AG04450 (cell line): Measurements from ENCODE around the gene COBL. TPM values are rescaled to one million over a fixed set of nuclear protein-coding genes. Genes with fewer than 3 reads are reported as not detected.

Experiments used
- CTCF ChIA-PET: fragments of 300-600, 350-600 bp; formaldehyde crosslinking; extraction: SDS; loops from one replicate; lab custom pipeline; 2022; ENCODE audit warnings: antibody characterized with exemption, inconsistent platforms; lab: Charles Lee
- POLR2A ChIA-PET: fragments of 350-600 bp; formaldehyde crosslinking; extraction: SDS; loops from one replicate; lab custom pipeline; 2021; ENCODE audit warnings: antibody characterized with exemption, inconsistent platforms; lab: Yijun Ruan, JAX
- DNase-seq: peaks from one replicate; pipeline ENCODE4 v3.0.0-alpha.2; 2011; ENCODE audit warnings: low read depth, low spot score
- H3K27ac ChIP-seq: one replicate; pipeline ENCODE4 v1.5.1; 2012; ENCODE audit warnings: low read depth, low read length, control low read depth
- H3K27me3 ChIP-seq: one replicate; pipeline ENCODE4 v1.6.0; 2012; ENCODE audit warnings: low read length; ENCODE audit not compliant: control insufficient read depth, insufficient read depth
- H3K4me3 ChIP-seq: 2 replicates; pipeline ENCODE4 v1.5.1; 2011; ENCODE audit warnings: mild to moderate bottlenecking, low read depth, low read length, control low read depth
- H3K9me3 ChIP-seq: 2 replicates; pipeline ENCODE4 v1.5.1; 2012; ENCODE audit warnings: low read length; ENCODE audit not compliant: control insufficient read depth, insufficient read depth
- CTCF ChIP-seq: IDR thresholded peaks from 2 replicates; pipeline ENCODE4 v1.5.1; 2011; ENCODE audit warnings: low read depth, low read length, control low read depth, inconsistent platforms
- polyA plus RNA-seq: library from polyadenylated mRNA; depleted of rRNA; stranded (reverse); fragments of >200 nt; gene quantifications from 2 replicates; pipeline ENCODE4 v1.2.3, GENCODE V29; 2011

COBL gene
- polyA plus RNA-seq, 1 experiment = 0.06 TPM

GRCh38 chr7:51186531-51186930, 130.1 kb downstream of the COBL start:
- ChIA-PET CTCF (interaction anchor here (6.1 kb wide), 1 partner anchor 25 kb away, joined by 32 read pairs; no protein-coding TSS in a partner anchor), POLR2A (no interaction called here)
- H3K4me3 ChIP-seq = no peak overlapping the region
- H3K27me3 ChIP-seq = no peaks in the 10 kb centered on the region
- DNase-seq = no peak
- no peak overlapping the region for H3K27ac ChIP-seq
- no peaks in the 10 kb centered on the region for H3K9me3 ChIP-seq
- no peak for TF ChIP-seq CTCF

- no peak for DNase-seq
- no peaks in the 10 kb centered on the region for H3K9me3 ChIP-seq
- ChIA-PET CTCF (interaction anchor here (6.1 kb wide), 1 partner anchor 21 kb away, joined by 32 read pairs; no protein-coding TSS in a partner anchor), POLR2A (no interaction called here)
- H3K4me3 ChIP-seq = no peak overlapping the region
- no peak for TF ChIP-seq CTCF
- H3K27ac ChIP-seq = no peak overlapping the region
- no peaks in the 10 kb centered on the region for H3K27me3 ChIP-seq
Observed at GRCh38 chr7:51182636-51183166, 133.9 kb downstream of the COBL start.

- Histone ChIP-seq H3K9me3 (no peaks in the 10 kb centered on the region), H3K27me3 (no peaks in the 10 kb centered on the region), H3K4me3 (no peak overlapping the region), H3K27ac (no peak overlapping the region)
- POLR2A ChIA-PET = no interaction called here
- TF ChIP-seq CTCF = no peak
- CTCF ChIA-PET = no interaction called here
- no peak for DNase-seq
Observed at GRCh38 chr7:51180092-51180491, 136.5 kb downstream of the COBL start.

- no peaks in the 10 kb centered on the region for H3K9me3 ChIP-seq
- H3K27me3 ChIP-seq = no peaks in the 10 kb centered on the region
- ChIA-PET POLR2A (no interaction called here), CTCF (interaction anchor here (7.8 kb wide), 1 partner anchor 14 kb away, joined by 81 read pairs; no protein-coding TSS in a partner anchor)
- no peak for TF ChIP-seq CTCF
- H3K4me3 ChIP-seq = no peak overlapping the region
- no peak for DNase-seq
- no peak overlapping the region for H3K27ac ChIP-seq
Observed at GRCh38 chr7:51175992-51176388, 140.6 kb downstream of the COBL start.

GRCh38 chr7:51175316-51175991, 141.2 kb downstream of the COBL start:
- Histone ChIP-seq H3K4me3 (no peak overlapping the region), H3K27ac (no peak overlapping the region), H3K9me3 (no peaks in the 10 kb centered on the region), H3K27me3 (no peaks in the 10 kb centered on the region)
- CTCF ChIA-PET = interaction anchor here (7.8 kb wide), 1 partner anchor 14 kb away, joined by 81 read pairs; no protein-coding TSS in a partner anchor
- POLR2A ChIA-PET = no interaction called here
- no peak for TF ChIP-seq CTCF
- no peak for DNase-seq
